ENCODE results near the gene CDK18.

Gene CDK18

GRCh38 chr1:205514211-205515142, 10.0 kb downstream of the CDK18 start:
- Histone ChIP-seq H3K14ac (ENCODE audit: low read length in 2 of 2) (no peak overlapping the region), H3K27ac (ENCODE audit: low read length, poor library complexity, severe bottlenecking) (no peak overlapping the region), H2BK120ac (ENCODE audit: low read depth, low read length) (no peak overlapping the region), H2BK15ac (ENCODE audit: low read depth, poor library complexity, severe bottlenecking) (no peak overlapping the region), H3K23ac (ENCODE audit: low read length in 2 of 2) (no peak overlapping the region), H3K4ac (ENCODE audit: low read depth in 1 of 2, low read length in 2 of 2) (no peak overlapping the region), H3K18ac (ENCODE audit: low read depth in 1 of 2, low read length in 2 of 2) (no peak overlapping the region), H3K4me2 (ENCODE audit: low read length, poor library complexity, severe bottlenecking) (no peak overlapping the region), H3K9ac (ENCODE audit: low read length) (no peak overlapping the region), H3K36me3 (ENCODE audit: control insufficient read depth in 1 of 2, insufficient read depth in 2 of 2, low read depth in 1 of 2, low read length in 2 of 2) (no peaks in the 10 kb centered on the region), H3K27me3 (ENCODE audit: control insufficient read depth in 1 of 2, insufficient read depth in 1 of 2, low read length in 2 of 2) (peaks cover 23 to 46% of the 10 kb centered on the region in 2 experiments), H3K79me1 (replicated peaks; ENCODE audit: low read length, poor library complexity, severe bottlenecking) (no peaks in the 10 kb centered on the region), H3K4me3 (ENCODE audit: insufficient read depth in 1 of 2, low read depth in 1 of 2, low read length in 2 of 2) (no peak overlapping the region), H3K4me1 (ENCODE audit: control insufficient read depth, insufficient read depth, low read depth, low read length) (peaks cover 9% of the 10 kb centered on the region), H4K91ac (ENCODE audit: low read length) (no peak overlapping the region), H4K8ac (ENCODE audit: low read length) (no peak overlapping the region), H2AFZ (ENCODE audit: low read depth, low read length) (no peak overlapping the region), H3K9me3 (ENCODE audit: control insufficient read depth, low read length) (no peaks in the 10 kb centered on the region), H2BK5ac (ENCODE audit: low read depth, low read length, poor library complexity, severe bottlenecking) (no peak overlapping the region), H2BK12ac (ENCODE audit: low read length in 2 of 2) (no peak overlapping the region), H2AK5ac (ENCODE audit: low read length, severe bottlenecking) (no peak overlapping the region)
- 83% methylated on average over 7 of the region's 7 CpGs for WGBS
- DNase-seq: no peak

DNA sequence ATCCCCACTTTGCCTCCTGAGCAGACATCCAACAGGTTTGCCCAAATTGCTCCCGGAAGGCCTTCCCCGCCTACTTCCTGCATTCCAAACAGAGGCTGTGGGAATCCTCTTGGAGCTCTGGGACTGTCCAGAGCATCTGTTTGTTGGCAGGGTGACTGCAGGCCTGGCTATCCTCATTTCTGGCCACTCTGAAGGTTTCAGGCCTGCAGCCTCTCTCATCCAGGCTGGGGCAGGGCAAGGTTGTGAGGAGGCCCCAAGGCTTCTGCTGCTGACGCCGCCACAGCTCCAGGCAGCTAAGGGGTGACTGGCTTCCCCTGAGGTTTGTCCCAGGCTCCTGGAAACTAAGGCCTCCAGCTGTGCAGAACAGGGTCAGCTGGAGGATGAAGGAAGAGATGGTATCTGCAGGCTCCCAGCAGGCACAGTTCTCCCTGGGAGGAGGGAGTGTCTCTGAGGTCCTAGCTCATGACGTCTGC, 11.3 kb downstream of the CDK18 start:
- Histone ChIP-seq H2BK5ac (ENCODE audit: low read depth, low read length, poor library complexity, severe bottlenecking) (no peak overlapping the region), H2AK5ac (ENCODE audit: low read length, severe bottlenecking) (no peak overlapping the region), H4K91ac (ENCODE audit: low read length) (no peak overlapping the region), H3K79me1 (replicated peaks; ENCODE audit: low read length, poor library complexity, severe bottlenecking) (no peaks in the 10 kb centered on the region), H3K23ac (ENCODE audit: low read length in 2 of 2) (no peak overlapping the region), H3K4me3 (ENCODE audit: insufficient read depth in 1 of 2, low read depth in 1 of 2, low read length in 2 of 2) (no peak overlapping the region), H3K9ac (ENCODE audit: low read length) (no peak overlapping the region), H3K14ac (ENCODE audit: low read length in 2 of 2) (no peak overlapping the region), H4K8ac (ENCODE audit: low read length) (peak overlapping the region; percentile 22), H3K9me3 (ENCODE audit: control insufficient read depth, low read length) (no peaks in the 10 kb centered on the region), H3K4ac (ENCODE audit: low read depth in 1 of 2, low read length in 2 of 2) (peak overlapping the region in 1 of 2 experiments; percentile 5), H2BK15ac (ENCODE audit: low read depth, poor library complexity, severe bottlenecking) (no peak overlapping the region), H3K18ac (ENCODE audit: low read depth in 1 of 2, low read length in 2 of 2) (peak overlapping the region in 1 of 2 experiments; percentile 64), H2BK120ac (ENCODE audit: low read depth, low read length) (no peak overlapping the region), H3K4me1 (ENCODE audit: control insufficient read depth, insufficient read depth, low read depth, low read length) (peaks cover 9% of the 10 kb centered on the region), H3K4me2 (ENCODE audit: low read length, poor library complexity, severe bottlenecking) (no peak overlapping the region), H2AFZ (ENCODE audit: low read depth, low read length) (no peak overlapping the region), H2BK12ac (ENCODE audit: low read length in 2 of 2) (no peak overlapping the region), H3K27me3 (ENCODE audit: control insufficient read depth in 1 of 2, insufficient read depth in 1 of 2, low read length in 2 of 2) (peaks cover 35 to 57% of the 10 kb centered on the region in 2 experiments), H3K36me3 (ENCODE audit: control insufficient read depth in 1 of 2, insufficient read depth in 2 of 2, low read depth in 1 of 2, low read length in 2 of 2) (no peaks in the 10 kb centered on the region), H3K27ac (ENCODE audit: low read length, poor library complexity, severe bottlenecking) (no peak overlapping the region)
- WGBS: 5% methylated on average over 5 of the region's 5 CpGs
- DNase-seq: peak; percentile 75

DNA sequence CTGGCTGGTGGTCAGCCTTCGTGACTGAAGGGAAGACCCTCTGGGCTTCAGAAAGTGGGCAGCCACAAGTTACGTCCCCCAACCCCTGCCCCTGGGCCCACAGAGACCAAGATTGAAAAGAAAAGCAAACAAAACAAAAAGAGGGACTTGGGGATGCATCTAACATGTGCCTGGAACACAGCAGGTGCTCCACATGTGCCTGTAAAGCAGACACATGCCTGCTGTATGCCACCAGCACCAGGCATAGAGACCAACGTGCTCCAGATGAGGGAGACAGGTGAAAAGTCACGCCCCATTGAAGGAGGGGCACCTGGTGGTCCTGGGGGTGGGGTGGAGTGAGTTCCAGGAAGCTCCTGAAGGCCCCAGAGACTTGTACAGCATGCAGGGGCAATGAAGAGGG, 11.9 kb downstream of the CDK18 start:
- peak overlapping the region; percentile 46 to 64 for H3K18ac ChIP-seq (ENCODE audit: low read depth in 1 of 2, low read length in 2 of 2)
- peaks cover 39 to 61% of the 10 kb centered on the region in 2 experiments for H3K27me3 ChIP-seq (ENCODE audit: control insufficient read depth in 1 of 2, insufficient read depth in 1 of 2, low read length in 2 of 2)
- H3K4me1 ChIP-seq (ENCODE audit: control insufficient read depth, insufficient read depth, low read depth, low read length): peaks cover 9% of the 10 kb centered on the region
- peak overlapping the region in 1 of 2 experiments; percentile 18 for H3K4ac ChIP-seq (ENCODE audit: low read depth in 1 of 2, low read length in 2 of 2)
- no peak overlapping the region for H3K14ac ChIP-seq (ENCODE audit: low read length in 2 of 2)
- no peaks in the 10 kb centered on the region for H3K36me3 ChIP-seq (ENCODE audit: control insufficient read depth in 1 of 2, insufficient read depth in 2 of 2, low read depth in 1 of 2, low read length in 2 of 2)
- no peak overlapping the region for H2AFZ ChIP-seq (ENCODE audit: low read depth, low read length)
- H2BK120ac ChIP-seq (ENCODE audit: low read depth, low read length): no peak overlapping the region
- H2AK5ac ChIP-seq (ENCODE audit: low read length, severe bottlenecking): no peak overlapping the region
- no peak overlapping the region for H3K4me2 ChIP-seq (ENCODE audit: low read length, poor library complexity, severe bottlenecking)
- H3K4me3 ChIP-seq (ENCODE audit: insufficient read depth in 1 of 2, low read depth in 1 of 2, low read length in 2 of 2): peak overlapping the region in 1 of 2 experiments; percentile 3
- no peak overlapping the region for H4K91ac ChIP-seq (ENCODE audit: low read length)
- H3K27ac ChIP-seq (ENCODE audit: low read length, poor library complexity, severe bottlenecking): no peak overlapping the region
- H2BK5ac ChIP-seq (ENCODE audit: low read depth, low read length, poor library complexity, severe bottlenecking): no peak overlapping the region
- H3K79me1 ChIP-seq (replicated peaks; ENCODE audit: low read length, poor library complexity, severe bottlenecking): no peaks in the 10 kb centered on the region
- H3K23ac ChIP-seq (ENCODE audit: low read length in 2 of 2): no peak overlapping the region
- WGBS: 67% methylated on average over 4 of the region's 4 CpGs
- no peak for DNase-seq
- no peaks in the 10 kb centered on the region for H3K9me3 ChIP-seq (ENCODE audit: control insufficient read depth, low read length)
- H2BK15ac ChIP-seq (ENCODE audit: low read depth, poor library complexity, severe bottlenecking): peak overlapping the region; percentile 54
- H4K8ac ChIP-seq (ENCODE audit: low read length): no peak overlapping the region
- no peak overlapping the region for H3K9ac ChIP-seq (ENCODE audit: low read length)
- peak overlapping the region in 1 of 2 experiments; percentile 80 for H2BK12ac ChIP-seq (ENCODE audit: low read length in 2 of 2)

GRCh38 chr1:205517288-205517687, 12.8 kb downstream of the CDK18 start:
- Histone ChIP-seq H3K14ac (ENCODE audit: low read length in 2 of 2) (no peak overlapping the region), H3K4me1 (ENCODE audit: control insufficient read depth, insufficient read depth, low read depth, low read length) (peaks cover 8% of the 10 kb centered on the region), H2AFZ (ENCODE audit: low read depth, low read length) (no peak overlapping the region), H3K36me3 (ENCODE audit: control insufficient read depth in 1 of 2, insufficient read depth in 2 of 2, low read depth in 1 of 2, low read length in 2 of 2) (no peaks in the 10 kb centered on the region), H3K4me3 (ENCODE audit: insufficient read depth in 1 of 2, low read depth in 1 of 2, low read length in 2 of 2) (no peak overlapping the region), H3K27me3 (ENCODE audit: control insufficient read depth in 1 of 2, insufficient read depth in 1 of 2, low read length in 2 of 2) (peaks cover 49 to 66% of the 10 kb centered on the region in 2 experiments), H3K9me3 (ENCODE audit: control insufficient read depth, low read length) (no peaks in the 10 kb centered on the region), H2BK5ac (ENCODE audit: low read depth, low read length, poor library complexity, severe bottlenecking) (no peak overlapping the region), H2BK15ac (ENCODE audit: low read depth, poor library complexity, severe bottlenecking) (no peak overlapping the region), H3K4me2 (ENCODE audit: low read length, poor library complexity, severe bottlenecking) (no peak overlapping the region), H2BK120ac (ENCODE audit: low read depth, low read length) (no peak overlapping the region), H3K79me1 (replicated peaks; ENCODE audit: low read length, poor library complexity, severe bottlenecking) (no peaks in the 10 kb centered on the region), H2AK5ac (ENCODE audit: low read length, severe bottlenecking) (no peak overlapping the region), H3K18ac (ENCODE audit: low read depth in 1 of 2, low read length in 2 of 2) (no peak overlapping the region), H3K9ac (ENCODE audit: low read length) (no peak overlapping the region), H2BK12ac (ENCODE audit: low read length in 2 of 2) (peak overlapping the region in 1 of 2 experiments; percentile 29), H4K8ac (ENCODE audit: low read length) (no peak overlapping the region), H3K4ac (ENCODE audit: low read depth in 1 of 2, low read length in 2 of 2) (no peak overlapping the region), H3K23ac (ENCODE audit: low read length in 2 of 2) (no peak overlapping the region), H4K91ac (ENCODE audit: low read length) (peak overlapping the region; percentile 74), H3K27ac (ENCODE audit: low read length, poor library complexity, severe bottlenecking) (no peak overlapping the region)
- WGBS: 95% methylated on average over 3 of the region's 3 CpGs
- no peak for DNase-seq
